HCT116 (cell line): ENCODE data around the gene CYP2U1. TPM values are rescaled to one million over a fixed set of nuclear protein-coding genes. Genes with fewer than 3 reads are reported as not detected.

Experiments
- ATAC-seq: fragments of 200-7000 bp; cut with Tn5 transposase; 2 replicates; pipeline ENCODE4 v1.9.1; 2020; ENCODE audit warnings: mild to moderate bottlenecking, moderate library complexity
- BruUV-seq: library from RNA; stranded (reverse); fragments of 400-500 nt; replicated peaks from 2 replicates; lab custom pipeline; 2021; lab: Mats Ljungman, UMichigan
- CTCF ChIA-PET: fragments of 300-600 bp; sonication (Branson Sonifier 250); formaldehyde crosslinking; loops from one replicate; lab custom pipeline; 2021; ENCODE audit warnings: antibody characterized with exemption; lab: Charles Lee
- POLR2A ChIA-PET: fragments of 300-600, 350-600 bp; sonication (Branson Sonifier 250); formaldehyde crosslinking; loops from one replicate; lab custom pipeline; 2021; ENCODE audit warnings: antibody characterized with exemption; lab: Charles Lee
- RAD21 ChIA-PET, 2 experiments: fragments of 300-600 bp; sonication (Branson Sonifier 250); formaldehyde crosslinking; loops; one replicate each; lab custom pipeline; 2023; ENCODE audit warnings: low total read pairs in 2 of 2; ENCODE audit not compliant: uncharacterized antibody in 2 of 2, unreplicated experiment in 2 of 2, low non-redundant PET in 1 of 2; lab: Charles Lee
- DNase-seq: peaks from one replicate; pipeline ENCODE4 v3.0.0-alpha.2; 2010; ENCODE audit warnings: low read depth, low spot score
- H2AFZ ChIP-seq: fragments of 200-600 bp; shearing (Covaris generic), sonication (generic); 2 replicates; pipeline ENCODE4 v1.6.1; 2017; ENCODE audit warnings: low read depth, mixed run types, mixed read lengths, antibody characterized with exemption, low read length; ENCODE audit not compliant: poor library complexity, severe bottlenecking
- H3K27ac ChIP-seq: 2 replicates; pipeline ENCODE4 v1.5.1; 2012; ENCODE audit warnings: low read depth, low read length
- H3K27me3 ChIP-seq: fragments of 200-600 bp; sonication (generic); 2 replicates; pipeline ENCODE4 v1.6.1; 2016; ENCODE audit warnings: mixed run types, low read length, mixed read lengths; ENCODE audit not compliant: insufficient read depth
- H3K36me3 ChIP-seq, 2 experiments: fragments of 200-500 bp in 1 of 2; fragments of 200-600 bp in 1 of 2; sonication (Bioruptor generic) in 1 of 2; sonication (generic) in 1 of 2; 2 replicates each; pipeline versions ENCODE4 v1.5.1 to v1.6.1; 2014 to 2016; ENCODE audit warnings: low read length in 2 of 2, inconsistent platforms in 1 of 2, mixed read lengths in 1 of 2, mixed run types in 1 of 2; ENCODE audit not compliant: insufficient read depth in 2 of 2, control insufficient read depth in 1 of 2
- H3K4me1 ChIP-seq, 2 experiments: fragments of 200-600 bp in 1 of 2; sonication (generic) in 1 of 2; 2 replicates each; pipeline versions ENCODE4 v1.5.1 to v1.6.1; 2012 to 2017; ENCODE audit warnings: low read length in 2 of 2, inconsistent platforms in 1 of 2, mild to moderate bottlenecking in 1 of 2, mixed read lengths in 1 of 2, mixed run types in 1 of 2, moderate library complexity in 1 of 2; ENCODE audit not compliant: insufficient read depth in 2 of 2, control insufficient read depth in 1 of 2
- H3K4me2 ChIP-seq: fragments of 200-600 bp; sonication (generic); 2 replicates; pipeline ENCODE4 v1.6.1; 2017; ENCODE audit warnings: mixed run types, low read length, mixed read lengths
- H3K4me3 ChIP-seq, 2 experiments: fragments of 200-600 bp in 1 of 2; sonication (generic) in 1 of 2; replicated peaks in 1 of 2; 2 replicates each; pipeline ENCODE4 v1.5.1; 2011 to 2016; ENCODE audit warnings: low read length in 2 of 2, control low read depth in 1 of 2, low read depth in 1 of 2, mild to moderate bottlenecking in 1 of 2, mixed read lengths in 1 of 2, mixed run types in 1 of 2
- H3K79me2 ChIP-seq: fragments of 200-600 bp; sonication (generic); 2 replicates; pipeline ENCODE4 v1.6.1; 2017; ENCODE audit warnings: mild to moderate bottlenecking, mixed run types, low read length, moderate library complexity, mixed read lengths; ENCODE audit not compliant: insufficient read depth
- H3K9ac ChIP-seq: fragments of 200-600 bp; sonication (generic); 2 replicates; pipeline ENCODE4 v1.6.1; 2016; ENCODE audit warnings: low read length, mixed read lengths
- H3K9me2 ChIP-seq: fragments of 200-600 bp; sonication (generic), shearing (Covaris generic); 2 replicates; pipeline ENCODE4 v1.6.1; 2017; ENCODE audit warnings: mixed run types, mild to moderate bottlenecking, moderate library complexity; ENCODE audit not compliant: insufficient read depth
- H3K9me3 ChIP-seq, 2 experiments: fragments of 200-500 bp in 1 of 2; fragments of 200-600 bp in 1 of 2; sonication (Bioruptor generic) in 1 of 2; sonication (generic) in 1 of 2; 2 replicates each; pipeline ENCODE4 v1.6.1; 2014 to 2017; ENCODE audit warnings: low read length in 2 of 2, mixed read lengths in 2 of 2, inconsistent platforms in 1 of 2, low read depth in 1 of 2, mild to moderate bottlenecking in 1 of 2, mixed run types in 1 of 2, moderate library complexity in 1 of 2; ENCODE audit not compliant: control insufficient read depth in 1 of 2, insufficient read depth in 1 of 2
- H4K20me1 ChIP-seq: fragments of 200-600 bp; sonication (generic), shearing (Covaris generic); 2 replicates; pipeline ENCODE4 v1.6.1; 2017; ENCODE audit warnings: mixed run types, mild to moderate bottlenecking, moderate library complexity; ENCODE audit not compliant: insufficient read depth
- ATF3 ChIP-seq: IDR thresholded peaks from 2 replicates; pipeline ENCODE4 v1.6.1; 2012
- CBX3 ChIP-seq: IDR thresholded peaks from 2 replicates; pipeline ENCODE4 v1.6.1; 2012; ENCODE audit warnings: low read depth
- CEBPB ChIP-seq: IDR thresholded peaks from 2 replicates; pipeline ENCODE4 v1.6.1; 2012; ENCODE audit warnings: low read depth
- CTCF ChIP-seq, 3 experiments: fragments of 200-600 bp in 1 of 3; sonication (generic) in 1 of 3; IDR thresholded peaks in 2 of 3; conservative IDR thresholded peaks in 1 of 3; 2 replicates each; pipeline ENCODE4 v1.5.1; 2012 to 2017; ENCODE audit warnings: low read depth in 2 of 3, low read length in 2 of 3, antibody characterized with exemption in 1 of 3, borderline replicate concordance in 1 of 3, control low read depth in 1 of 3, mild to moderate bottlenecking in 1 of 3, mixed read lengths in 1 of 3, mixed run types in 1 of 3, moderate library complexity in 1 of 3; ENCODE audit not compliant: insufficient read depth in 1 of 3
- EGR1 ChIP-seq: IDR thresholded peaks from 2 replicates; pipeline ENCODE4 v1.6.1; 2012; ENCODE audit warnings: low read depth
- ELF1 ChIP-seq: IDR thresholded peaks from 2 replicates; pipeline ENCODE4 v1.6.1; 2012; ENCODE audit warnings: low read depth, borderline replicate concordance
- EZH2 ChIP-seq: fragments of 200-600 bp; sonication (generic); IDR thresholded peaks from 2 replicates; pipeline ENCODE4 v1.6.1; 2017; ENCODE audit warnings: antibody characterized with exemption, mixed run types
- EZH2phosphoT487 ChIP-seq: fragments of 200-600 bp; IDR thresholded peaks from 2 replicates; pipeline ENCODE4 v1.6.1; 2018; ENCODE audit warnings: antibody characterized with exemption, borderline replicate concordance
- FOSL1 ChIP-seq: IDR thresholded peaks from 2 replicates; pipeline ENCODE4 v1.6.1; 2012; ENCODE audit warnings: low read depth
- MAX ChIP-seq: IDR thresholded peaks from 2 replicates; pipeline ENCODE4 v1.6.1; 2012
- POLR2A ChIP-seq: IDR thresholded peaks from 2 replicates; pipeline ENCODE4 v1.7.0; 2011; ENCODE audit warnings: borderline replicate concordance; ENCODE audit not compliant: insufficient read depth, insufficient read length; ENCODE audit errors: extremely low read depth
- POLR2AphosphoS5 ChIP-seq: IDR thresholded peaks from 2 replicates; pipeline ENCODE4 v1.6.1; 2011; ENCODE audit warnings: mild to moderate bottlenecking, low read depth, low read length, moderate library complexity
- REST ChIP-seq: IDR thresholded peaks from 2 replicates; pipeline ENCODE4 v1.6.1; 2012; ENCODE audit warnings: low read depth
- SP1 ChIP-seq: IDR thresholded peaks from 2 replicates; pipeline ENCODE4 v1.6.1; 2012; ENCODE audit warnings: low read depth
- SRF ChIP-seq: IDR thresholded peaks from 2 replicates; pipeline ENCODE4 v1.6.1; 2012; ENCODE audit warnings: low read depth
- TCF7L2 ChIP-seq: IDR thresholded peaks from 2 replicates; pipeline ENCODE4 v1.7.0; 2011; ENCODE audit warnings: borderline replicate concordance, inconsistent platforms; ENCODE audit not compliant: insufficient read depth, insufficient read length; ENCODE audit errors: extremely low read depth
- YY1 ChIP-seq: IDR thresholded peaks from 2 replicates; pipeline ENCODE4 v1.6.1; 2011; ENCODE audit warnings: low read length, low read depth, moderate library complexity, mild to moderate bottlenecking; ENCODE audit not compliant: insufficient replicate concordance; ENCODE audit errors: extremely low read depth
- ZBTB33 ChIP-seq: IDR thresholded peaks from 2 replicates; pipeline ENCODE4 v1.6.1; 2011; ENCODE audit warnings: mild to moderate bottlenecking, low read length, moderate library complexity; ENCODE audit not compliant: insufficient replicate concordance; ENCODE audit errors: extremely low read depth
- ZFX ChIP-seq: fragments of 450-650 bp; IDR thresholded peaks from 2 replicates; pipeline ENCODE4 v1.6.1; 2017
- ZNF274 ChIP-seq: fragments of 200-500 bp; sonication (Bioruptor generic); IDR thresholded peaks from 2 replicates; pipeline ENCODE4 v1.6.1; 2014; ENCODE audit warnings: mild to moderate bottlenecking, low read depth, low read length, inconsistent platforms
- intact Hi-C: fragments of 100-400 bp; cut with micrococcal nuclease; formaldehyde crosslinking; loops from 2 replicates; pipeline ENCODE4 v1.10.0; 2022
- total RNA-seq: library from RNA; stranded (reverse); gene quantifications from one replicate; pipeline ENCODE4 v1.2.1, GENCODE V29; 2021; ENCODE audit not compliant: unreplicated experiment

CYP2U1 gene
- total RNA-seq, 1 experiment from 2014 or later: 4.0 TPM

- Histone ChIP-seq H3K27ac (no peak overlapping the region), H4K20me1 (no peaks in the 10 kb centered on the region), H3K4me1 (no peaks in the 10 kb centered on the region), H3K36me3 (no peaks in the 10 kb centered on the region; a peak in 1 of 4 replicates), H3K4me3 (no peak overlapping the region), H3K9me2 (no peaks in the 10 kb centered on the region), H3K27me3 (no peaks in the 10 kb centered on the region), H3K4me2 (no peak overlapping the region), H2AFZ (no peak overlapping the region), H3K9ac (no peak overlapping the region), H3K9me3 (peaks cover 4 to 9% of the 10 kb centered on the region in 2 experiments; a peak in 3 of 4 replicates), H3K79me2 (peaks cover 3% of the 10 kb centered on the region; the same call in 1 of the 2 replicates)
- TF ChIP-seq REST: no peak
- no peak for TF ChIP-seq EZH2
- TF ChIP-seq FOSL1: no peak
- TF ChIP-seq ELF1: no peak
- no peak for TF ChIP-seq EGR1
- TF ChIP-seq EZH2phosphoT487: no peak
- TF ChIP-seq ZFX: no peak
- TF ChIP-seq MAX: no peak
- TF ChIP-seq CEBPB: no peak
- no peak for TF ChIP-seq POLR2A
- TF ChIP-seq SRF: no peak
- no peak for TF ChIP-seq ZNF274
- no peak for TF ChIP-seq CTCF (IDR thresholded peaks at IDR 0.05 in 2 of 3, conservative IDR thresholded peaks at IDR 0.05 in 1 of 3; ENCODE audit: borderline replicate concordance in 1 of 3, insufficient read depth in 1 of 3, low read depth in 2 of 3, low read length in 2 of 3)
- TF ChIP-seq ZBTB33: no peak
- no peak for TF ChIP-seq SP1
- TF ChIP-seq CBX3: no peak
- TF ChIP-seq YY1: no peak
- no peak for TF ChIP-seq TCF7L2
- TF ChIP-seq ATF3: no peak
- TF ChIP-seq POLR2AphosphoS5: no peak
- ATAC-seq (no peak), DNase-seq (no peak)
- RAD21 ChIA-PET: no interaction called here
- CTCF ChIA-PET: no interaction called here
- no TSS peak for BruUV-seq
- intact Hi-C loops: no loop called here
- POLR2A ChIA-PET: interaction anchor here (0.6 kb wide), 1 partner anchor 11 kb away, joined by 3 read pairs; no protein-coding TSS in a partner anchor
Observed at GRCh38 chr4:107885865-107886264, 45.5 kb upstream of the CYP2U1 start.
